ENCODE results near the gene IFT122. TPM values are rescaled to one million over a fixed set of nuclear protein-coding genes. Genes with fewer than 3 reads are reported as not detected.
A peak's percentile ranks its signal among the peaks of the same experiment; 100 is the strongest.

IFT122 gene
- total and polyA plus RNA-seq, 8 donors = 15.3 to 37.1 (median 21.8) TPM

DNA sequence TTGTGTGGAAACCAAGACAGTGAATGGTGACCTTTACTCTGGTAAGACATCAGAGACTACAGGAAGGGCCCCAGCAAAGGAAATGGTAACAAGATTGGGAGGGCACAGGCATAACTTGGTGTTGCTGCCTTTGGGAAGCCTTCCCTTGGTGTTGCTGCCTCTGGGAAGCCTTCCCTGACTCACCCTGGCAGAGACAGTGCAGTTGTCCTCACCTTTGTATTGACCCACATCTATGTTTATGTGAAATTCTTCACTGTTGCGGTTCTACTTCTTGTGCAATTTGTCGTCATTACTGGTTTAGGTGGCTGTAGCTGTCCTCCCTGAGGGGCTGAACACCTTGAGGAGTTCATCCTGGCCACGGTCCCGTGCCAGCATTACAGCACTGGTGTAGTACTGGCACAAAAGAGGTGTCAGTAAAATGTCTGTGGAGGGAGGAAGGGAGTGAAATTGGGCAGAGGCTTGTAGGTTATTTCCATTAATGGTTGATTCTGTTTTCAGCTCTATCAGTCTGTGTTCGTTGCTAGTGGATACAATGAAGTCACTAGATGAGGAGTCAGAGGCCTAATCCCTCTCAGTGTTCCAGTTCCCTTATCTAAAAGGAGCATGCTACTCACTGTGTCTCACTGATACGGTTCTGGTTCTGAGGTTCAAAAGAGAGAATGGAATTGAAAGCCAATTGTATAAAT lies 21.6 kb downstream of the IFT122 start:
- no peaks in the 10 kb centered on the region for H3K9me3 ChIP-seq
- peaks cover 0 to 4% (median 0%) of the 10 kb centered on the region in 3 donors for H3K36me3 ChIP-seq
- no peak for TF ChIP-seq CTCF (IDR thresholded peaks at IDR 0.05)
- no peaks in the 10 kb centered on the region for H3K27me3 ChIP-seq
- intact Hi-C loops (cut with DNase I) = no loop called here
- H3K4me3 ChIP-seq = no peak overlapping the region
- 91 to 92% methylated on average over 6 of the region's 6 CpGs for WGBS, 2 donors
- no peaks in the 10 kb centered on the region for H3K4me1 ChIP-seq
- peak in 2 of 4 donors; percentile 44 to 55 for ATAC-seq
- no peak for DNase-seq
- FAIRE-seq = no peak
- no peak overlapping the region for H3K27ac ChIP-seq

- no peaks in the 10 kb centered on the region for H3K4me1 ChIP-seq
- peaks cover 0 to 4% (median 0%) of the 10 kb centered on the region in 3 donors for H3K36me3 ChIP-seq
- intact Hi-C loops (cut with DNase I) = no loop called here
- TF ChIP-seq CTCF (IDR thresholded peaks at IDR 0.05) = no peak
- H3K9me3 ChIP-seq = no peaks in the 10 kb centered on the region
- no peaks in the 10 kb centered on the region for H3K27me3 ChIP-seq
- no peak for FAIRE-seq
- no peak for DNase-seq
- 54 to 59% methylated on average over 3 of the region's 3 CpGs for WGBS, 2 donors
- peak in 1 of 4 donors; percentile 44 for ATAC-seq
- no peak overlapping the region for H3K4me3 ChIP-seq
- no peak overlapping the region for H3K27ac ChIP-seq
Observed at GRCh38 chr3:129462361-129462968, 22.4 kb downstream of the IFT122 start.

GRCh38 chr3:129463094-129463493 lies 23.1 kb downstream of the IFT122 start:
- H3K9me3 ChIP-seq = no peaks in the 10 kb centered on the region
- no peak for DNase-seq
- H3K27me3 ChIP-seq = no peaks in the 10 kb centered on the region
- intact Hi-C loops (cut with DNase I) = no loop called here
- no peak for FAIRE-seq
- no peak for ATAC-seq
- no peaks in the 10 kb centered on the region for H3K4me1 ChIP-seq
- TF ChIP-seq CTCF (IDR thresholded peaks at IDR 0.05) = no peak
- no peak overlapping the region for H3K4me3 ChIP-seq
- 93% methylated on average over 3 of the region's 3 CpGs for WGBS, 2 donors
- no peak overlapping the region for H3K27ac ChIP-seq
- H3K36me3 ChIP-seq = peaks cover 0 to 4% (median 0%) of the 10 kb centered on the region in 3 donors

DNA sequence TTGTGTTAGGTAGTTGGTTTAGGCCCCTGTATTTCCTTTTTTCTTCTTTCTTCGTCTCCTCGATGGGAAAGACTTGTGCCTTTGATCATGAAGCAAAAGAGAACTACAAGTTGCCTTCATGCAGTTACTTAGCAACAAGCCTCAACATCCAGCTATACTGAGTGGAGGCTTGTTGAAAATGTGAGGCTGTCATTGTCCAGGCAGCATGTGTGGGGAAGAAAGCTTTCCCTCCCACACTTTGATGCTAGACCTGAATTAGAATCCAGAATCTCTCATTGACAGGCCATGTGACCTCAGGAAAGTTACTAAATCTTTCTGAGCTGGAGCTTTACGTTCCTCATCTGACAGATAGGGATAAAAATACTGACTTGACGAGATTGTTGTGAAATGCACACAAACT lies 23.7 kb downstream of the IFT122 start:
- intact Hi-C loops (cut with DNase I) = no loop called here
- Histone ChIP-seq H3K4me3 (no peak overlapping the region), H3K4me1 (no peaks in the 10 kb centered on the region), H3K9me3 (no peaks in the 10 kb centered on the region), H3K36me3 (peaks cover 0 to 4% (median 0%) of the 10 kb centered on the region in 3 donors), H3K27ac (no peak overlapping the region), H3K27me3 (no peaks in the 10 kb centered on the region)
- DNase-seq = no peak
- no peak for TF ChIP-seq CTCF (IDR thresholded peaks at IDR 0.05)
- WGBS, 2 donors = 77 to 80% methylated on average over 4 of the region's 4 CpGs
- ATAC-seq = no peak
- FAIRE-seq = no peak

DNA sequence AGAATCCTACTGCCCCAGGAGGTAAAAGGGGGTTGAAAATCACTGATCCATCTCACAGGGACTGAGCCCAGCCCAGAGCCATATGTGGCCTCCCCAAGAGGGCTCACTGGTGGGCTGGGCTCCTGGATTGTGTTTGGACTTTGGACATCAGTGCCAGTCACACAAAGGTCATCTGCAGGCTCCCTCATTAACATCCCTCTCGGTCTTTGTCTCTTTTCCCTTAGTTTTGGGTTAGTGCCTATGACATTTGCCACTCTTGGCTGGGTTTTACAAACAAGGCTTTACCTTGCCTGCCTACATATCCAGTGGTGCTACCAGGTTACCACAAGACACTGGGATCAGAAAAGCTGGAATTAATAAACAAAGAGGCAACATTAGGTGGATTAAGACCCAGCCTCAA lies 27.9 kb downstream of the IFT122 start:
- no peaks in the 10 kb centered on the region for H3K36me3 ChIP-seq
- intact Hi-C loops (cut with DNase I) = no loop called here
- H3K4me3 ChIP-seq = no peak overlapping the region
- DNase-seq (no peak), ATAC-seq (no peak), FAIRE-seq (no peak)
- H3K9me3 ChIP-seq = no peaks in the 10 kb centered on the region
- no peak for TF ChIP-seq CTCF (IDR thresholded peaks at IDR 0.05)
- 67 to 69% methylated on average over 1 of the region's 1 CpG for WGBS, 2 donors
- H3K27me3 ChIP-seq = no peaks in the 10 kb centered on the region
- H3K4me1 ChIP-seq = no peaks in the 10 kb centered on the region
- H3K27ac ChIP-seq = no peak overlapping the region

Data from pancreas (tissue), 10 donors.